Measurements from ENCODE around the gene GFI1B.
"Not testable (repeated sequence)": the region's sequence is repeated elsewhere in the genome, so short reads cannot be mapped to it uniquely, and the experiment has no call there.

The GFI1B gene

DNA sequence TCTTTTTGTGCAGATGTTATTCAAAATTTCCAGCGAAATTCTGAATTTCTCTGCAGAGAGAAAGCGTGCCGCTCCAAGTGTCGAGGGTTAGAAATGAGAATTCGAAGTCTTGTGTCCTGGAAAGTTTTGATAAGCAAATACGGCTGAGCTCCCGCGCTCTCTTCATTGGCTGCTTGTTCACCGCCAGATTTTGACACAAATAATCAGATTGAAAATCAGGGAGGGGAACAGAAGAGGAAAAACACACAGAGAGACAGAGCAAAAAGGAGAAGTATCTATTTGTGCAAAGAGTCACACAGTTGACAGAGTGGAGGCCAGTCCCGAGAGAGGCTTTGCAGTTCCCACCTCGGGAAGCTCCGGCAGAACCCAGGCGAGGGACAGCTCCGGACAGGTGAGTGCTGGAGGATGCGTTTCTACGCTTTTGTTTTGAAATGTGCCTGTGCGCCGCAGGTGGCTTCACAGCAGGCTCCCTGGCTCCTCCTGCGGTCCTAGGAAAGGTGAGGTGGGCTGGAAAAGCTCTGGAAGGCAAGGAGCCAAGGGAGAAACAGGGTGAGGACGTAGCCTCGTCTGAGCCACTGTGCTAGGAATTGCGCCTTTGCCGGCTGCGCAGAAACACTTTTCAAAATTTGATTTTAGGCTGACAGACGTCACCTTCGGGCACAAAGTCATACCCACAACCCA, at the start of gene GFI1B:
GFI1B (plus strand) TSS at position 244 of the 681 bp plus-strand sequence. CDS start 7,985 bp downstream, outside the sequence.
- peak; percentile 96 for DNase-seq

DNA sequence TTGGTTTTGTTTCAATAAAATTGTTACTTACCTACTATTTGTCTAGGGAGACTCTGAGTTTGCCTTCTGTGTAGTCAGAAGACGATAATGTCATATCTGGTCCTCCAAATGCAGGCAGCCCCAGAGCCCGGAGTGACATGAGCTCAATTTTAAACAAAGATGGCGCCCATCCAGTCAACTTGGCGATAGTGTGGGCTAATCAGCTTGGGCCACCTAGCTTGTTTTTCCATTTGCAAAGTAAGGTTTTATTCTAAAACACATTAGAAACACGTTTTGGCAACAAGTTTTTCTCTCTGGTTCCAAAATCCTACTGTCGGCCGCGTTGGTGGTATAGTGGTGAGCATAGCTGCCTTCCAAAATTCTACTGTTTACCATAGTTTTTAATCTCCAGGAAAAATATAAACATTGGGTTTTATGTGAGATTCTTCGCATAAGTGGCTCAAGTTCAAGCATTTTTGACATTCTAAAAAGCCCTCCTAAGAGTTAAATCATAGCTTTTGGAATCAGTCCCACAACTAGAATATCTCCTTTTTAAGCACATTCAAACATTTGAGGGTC, 47.2 kb upstream of the GFI1B start:
- DNase-seq = no peak

DNA sequence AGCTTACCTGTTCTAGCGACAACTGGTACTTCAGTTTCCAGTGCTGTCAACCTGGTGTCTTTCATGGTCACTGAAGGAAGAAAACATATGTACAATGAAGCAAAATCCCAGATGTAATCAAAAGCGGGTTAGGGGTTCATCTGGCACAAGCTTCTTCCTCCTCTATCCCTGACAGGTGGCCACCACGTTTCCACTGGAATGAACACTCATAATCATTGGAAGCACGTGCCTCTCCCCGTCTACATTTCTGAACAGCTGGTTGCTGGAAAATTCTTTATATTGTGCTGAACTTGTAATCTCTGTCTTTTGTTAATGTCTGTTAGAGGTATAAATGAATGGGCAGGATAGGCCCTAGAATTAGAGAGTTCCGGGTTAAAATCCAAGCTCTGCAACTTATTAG, 43.5 kb upstream of the GFI1B start:
- DNase-seq = no peak

DNA sequence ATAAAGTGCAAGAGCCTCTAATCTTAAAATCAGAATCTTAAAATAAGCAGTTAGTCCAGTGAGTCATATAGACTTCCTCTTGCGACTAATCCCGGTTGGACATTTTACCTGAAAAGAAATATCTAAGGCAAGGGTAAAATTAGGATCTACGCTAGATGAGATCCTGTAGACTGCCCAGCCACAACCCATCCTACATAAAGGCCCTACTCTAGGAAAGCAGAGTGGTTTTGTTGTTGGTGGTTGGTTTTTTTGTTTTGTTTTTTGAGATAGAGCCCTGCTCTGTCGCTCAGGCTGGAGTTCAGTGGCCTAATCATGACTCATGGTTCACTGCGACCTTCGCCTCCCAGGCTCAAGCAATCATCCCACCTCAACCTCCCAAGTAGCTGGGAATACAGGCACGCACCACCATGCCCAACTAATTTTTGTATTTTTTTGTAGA, 41.0 kb upstream of the GFI1B start:
- no peak for DNase-seq

DNA sequence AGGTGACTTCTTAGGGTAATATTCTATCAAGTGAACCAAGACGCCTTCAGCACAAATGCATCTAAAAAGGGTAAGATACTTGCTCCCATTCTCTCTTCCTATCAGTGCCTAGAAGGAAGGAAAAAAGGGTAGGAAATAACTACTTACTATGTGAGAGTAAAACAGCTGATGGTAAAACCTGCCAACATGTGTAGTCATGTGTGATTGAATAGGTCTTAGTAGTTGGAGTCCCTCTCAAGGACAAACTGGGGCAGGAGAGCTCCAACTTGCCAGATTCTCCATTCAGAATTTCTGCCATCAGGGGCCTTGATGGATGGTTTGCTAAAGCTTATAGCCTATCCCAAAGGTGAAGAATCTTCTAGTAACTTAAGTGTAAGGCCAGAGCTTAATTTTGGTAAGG, 39.3 kb upstream of the GFI1B start:
- DNase-seq = no peak

DNA sequence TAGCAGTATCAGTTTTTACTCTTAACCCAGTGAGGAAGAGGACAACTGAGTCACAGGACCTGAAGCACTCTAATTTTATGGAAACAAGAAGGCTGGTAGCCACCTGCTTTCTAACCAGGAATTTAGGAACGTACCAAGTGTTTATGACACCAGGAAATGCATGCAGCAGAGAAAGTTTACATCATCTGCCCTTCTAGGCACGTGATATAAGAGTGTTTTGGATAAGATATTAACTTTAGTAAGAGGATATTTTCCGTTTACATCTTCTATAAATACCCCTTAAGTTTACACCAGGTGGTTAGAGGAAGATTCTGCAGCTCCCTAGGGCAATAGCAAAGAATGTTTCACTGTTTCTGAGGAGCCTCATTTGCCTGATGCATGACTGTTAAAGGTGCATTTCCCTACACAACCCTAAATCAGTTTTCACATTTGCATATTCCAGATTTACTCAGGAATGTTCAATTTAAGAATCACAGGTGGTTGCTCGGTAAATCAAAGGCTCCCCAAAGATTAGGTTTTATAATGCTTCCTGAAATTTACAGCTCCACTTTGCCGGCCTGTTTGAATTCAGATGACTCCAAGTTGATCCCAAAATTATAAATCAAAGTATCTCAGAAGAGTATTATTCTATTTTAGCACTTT, 35.8 kb upstream of the GFI1B start:
- DNase-seq = peak; percentile 23

DNA sequence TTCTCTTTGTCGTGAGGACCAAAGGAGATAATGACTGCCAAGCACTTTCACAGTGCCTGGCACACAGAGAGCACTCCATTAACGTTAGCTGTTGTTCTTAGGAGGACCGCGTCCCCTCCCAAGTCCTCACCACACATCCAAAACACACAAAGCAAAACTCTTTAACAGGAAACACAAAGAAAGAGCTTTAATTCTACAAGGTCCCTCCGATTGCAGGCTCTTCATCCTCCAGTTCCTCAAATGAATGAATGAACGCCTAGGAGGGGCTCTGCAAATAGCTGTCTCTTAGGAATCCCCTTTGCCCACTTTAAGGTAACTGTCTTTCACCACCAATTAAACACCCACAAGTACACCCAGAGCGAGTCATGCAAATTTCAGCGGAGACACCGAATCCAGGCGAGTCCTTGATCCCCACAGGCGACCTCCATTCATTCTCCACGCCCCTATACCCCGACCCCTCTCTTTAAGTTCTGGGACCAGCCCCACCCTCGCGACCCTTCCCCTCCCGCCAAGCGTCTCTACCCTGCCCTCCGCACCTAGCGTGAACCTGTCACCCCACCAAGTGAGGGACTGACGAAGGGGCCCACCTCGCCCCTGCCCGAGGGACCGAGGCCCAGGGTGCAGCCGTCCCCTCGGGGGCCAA, 34.7 kb upstream of the GFI1B start:
- DNase-seq = peak; percentile 25

DNA sequence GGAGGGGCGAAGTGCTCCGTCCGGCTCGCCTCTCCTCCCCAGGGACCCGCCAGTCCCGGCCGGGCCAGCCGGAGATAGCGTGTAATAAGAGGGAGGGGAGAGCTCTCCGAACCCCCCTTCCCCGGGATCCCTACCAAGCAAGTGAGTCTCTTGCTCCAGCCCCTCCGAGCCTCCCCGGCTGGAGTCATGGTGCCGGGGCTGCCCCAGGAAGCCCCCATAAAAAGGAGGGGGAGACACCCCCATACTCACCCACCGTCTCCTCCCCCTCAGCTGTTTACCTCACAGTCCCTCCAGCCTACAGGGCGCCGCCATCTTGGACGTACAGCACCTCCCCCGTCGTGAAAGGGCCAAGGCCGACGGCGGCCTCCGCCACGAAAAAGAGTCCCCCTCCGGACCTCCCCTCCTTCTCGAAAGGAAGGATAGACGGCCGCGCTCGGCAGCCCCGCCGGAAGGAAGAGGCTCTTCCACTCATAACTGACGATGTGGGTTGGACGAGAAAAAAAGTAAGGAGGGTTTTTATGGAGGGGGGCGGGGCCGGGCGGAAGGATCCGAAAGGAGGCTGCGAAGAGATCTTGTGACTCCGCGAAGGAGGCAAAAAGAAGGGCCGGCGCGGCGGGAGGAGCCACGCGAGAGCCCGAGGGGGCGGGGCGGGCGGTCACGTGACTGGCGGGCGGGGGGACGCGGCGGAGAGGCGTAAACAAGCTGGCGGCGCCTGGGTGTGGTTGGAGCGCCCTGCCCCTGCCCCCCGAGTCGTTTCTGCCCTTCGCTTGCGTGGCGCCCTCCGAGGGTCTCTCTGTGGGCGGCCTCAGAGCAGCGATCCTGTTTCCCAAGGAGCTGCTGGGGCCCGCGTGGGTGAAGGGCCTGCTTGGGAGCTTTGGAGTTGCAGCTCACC, 34.0 kb upstream of the GFI1B start, which contains the start of gene TSC1:
TSC1 (minus strand) TSS at position 323 of the 892 bp plus-strand sequence. CDS start 15,744 bp downstream, outside the sequence.
- DNase-seq = peak; percentile 95

DNA sequence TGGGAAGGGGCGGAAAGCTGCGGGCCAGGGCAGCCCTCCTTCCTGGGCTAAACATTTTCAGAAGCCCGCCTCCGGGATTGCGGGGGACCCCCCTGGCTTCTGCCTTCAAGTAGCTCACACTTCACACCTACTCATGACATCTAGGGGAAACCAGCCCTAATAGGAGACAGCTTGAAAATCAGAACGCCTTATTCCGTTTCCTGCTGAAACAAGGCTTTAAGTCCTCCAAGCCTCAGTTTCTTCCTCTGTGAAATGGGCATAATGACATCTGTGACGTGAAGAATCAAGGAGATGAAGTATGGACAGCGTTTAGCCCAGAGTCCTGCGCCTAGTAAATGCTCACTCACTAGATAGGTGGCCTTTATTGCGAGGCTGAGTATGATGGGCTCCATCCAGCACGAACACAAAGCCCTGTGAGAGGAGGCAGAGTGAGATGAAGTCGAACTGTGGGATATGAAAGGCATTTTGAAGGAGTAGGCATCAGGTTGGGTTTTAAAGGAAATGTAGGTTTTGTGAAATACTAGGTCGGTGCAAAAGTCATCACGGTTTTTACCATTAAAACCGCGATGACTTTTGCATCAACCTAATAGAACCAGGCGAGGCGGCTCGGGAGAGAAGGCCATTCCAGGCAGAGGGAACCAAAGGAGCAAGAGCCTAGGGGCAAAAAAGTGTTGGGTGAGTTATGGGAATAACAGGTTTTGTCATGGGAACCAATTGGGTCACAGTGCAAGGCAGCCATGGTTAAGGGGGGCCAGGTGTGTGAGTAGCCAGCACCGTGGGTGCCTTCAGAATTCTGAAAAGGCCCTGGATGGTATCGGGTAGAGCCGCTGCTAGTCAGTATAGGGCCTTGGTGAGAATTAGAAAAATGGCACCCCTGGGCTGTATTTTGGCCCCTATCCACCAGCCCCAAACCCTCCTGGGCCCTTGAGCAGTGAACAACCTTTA, 33.0 kb upstream of the GFI1B start:
- no peak for DNase-seq

DNA sequence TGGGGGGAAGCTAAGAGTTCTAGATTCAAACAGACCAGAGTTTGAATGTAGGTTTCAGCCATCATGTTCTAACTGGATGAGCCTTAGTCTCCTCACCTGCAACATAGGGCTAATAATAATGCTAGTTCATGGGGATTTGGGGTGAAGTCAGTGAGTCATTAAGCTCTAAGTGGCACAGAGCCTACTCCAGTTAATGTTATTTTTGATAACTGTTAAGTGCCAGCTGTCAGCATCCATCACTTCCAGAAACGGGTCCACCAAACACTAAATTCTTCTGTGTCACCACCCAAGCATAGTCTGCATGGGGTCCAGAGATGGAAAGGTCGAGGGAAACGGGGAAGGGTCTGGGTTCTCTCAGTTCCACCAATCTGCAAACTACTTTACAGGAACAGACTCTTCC, 32.3 kb upstream of the GFI1B start:
- DNase-seq = no peak

DNA sequence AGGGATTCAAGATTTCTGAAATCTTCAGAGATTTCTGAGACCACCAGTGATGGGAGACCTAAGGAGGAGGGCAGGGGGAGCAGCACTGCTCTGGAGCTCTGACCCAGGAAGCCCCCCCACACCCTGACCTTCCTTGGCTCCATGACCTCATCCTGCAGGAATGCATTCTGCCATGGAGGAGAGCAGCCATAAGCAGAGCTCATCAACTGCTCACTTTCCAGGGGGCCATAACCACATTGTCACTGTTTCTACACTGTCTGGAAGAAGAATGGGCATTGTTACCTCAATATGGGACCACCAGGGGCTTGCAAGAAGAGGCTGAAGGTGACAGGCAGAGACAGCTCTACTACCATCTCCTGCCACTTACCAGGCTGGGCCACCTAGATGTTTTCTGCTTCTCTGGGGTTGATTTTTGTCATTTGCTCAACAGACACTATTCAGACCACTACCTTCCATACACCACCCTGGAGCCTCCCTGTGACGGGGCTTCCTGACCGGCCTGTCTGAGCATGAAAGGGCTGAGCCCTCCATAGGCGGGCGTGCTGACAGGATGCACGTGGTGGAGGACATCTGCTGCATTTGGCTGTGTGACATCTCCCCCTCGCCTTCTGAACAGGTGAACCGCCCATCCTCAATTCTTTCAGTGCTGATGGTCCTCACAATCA, 31.7 kb upstream of the GFI1B start:
- DNase-seq = no peak

DNA sequence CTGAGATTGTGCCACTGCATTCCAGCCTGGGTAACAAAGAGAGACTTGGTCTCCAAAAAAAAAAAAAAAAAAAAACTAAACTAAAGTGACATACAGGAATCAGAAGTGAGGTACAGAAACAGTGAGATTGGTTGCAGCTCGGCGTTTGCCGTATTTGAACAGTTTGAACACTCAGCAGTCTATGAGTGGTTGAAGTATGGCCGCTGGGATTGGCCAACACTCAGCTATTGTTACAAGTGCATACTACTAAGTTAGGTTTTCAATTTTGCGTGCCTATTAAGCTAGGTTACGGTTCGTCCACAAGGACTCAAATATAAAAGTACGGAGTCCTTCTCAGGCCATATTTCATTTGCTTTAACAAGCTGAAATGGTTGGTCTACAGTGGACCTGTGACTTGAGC, 30.7 kb upstream of the GFI1B start:
- DNase-seq = no peak

DNA sequence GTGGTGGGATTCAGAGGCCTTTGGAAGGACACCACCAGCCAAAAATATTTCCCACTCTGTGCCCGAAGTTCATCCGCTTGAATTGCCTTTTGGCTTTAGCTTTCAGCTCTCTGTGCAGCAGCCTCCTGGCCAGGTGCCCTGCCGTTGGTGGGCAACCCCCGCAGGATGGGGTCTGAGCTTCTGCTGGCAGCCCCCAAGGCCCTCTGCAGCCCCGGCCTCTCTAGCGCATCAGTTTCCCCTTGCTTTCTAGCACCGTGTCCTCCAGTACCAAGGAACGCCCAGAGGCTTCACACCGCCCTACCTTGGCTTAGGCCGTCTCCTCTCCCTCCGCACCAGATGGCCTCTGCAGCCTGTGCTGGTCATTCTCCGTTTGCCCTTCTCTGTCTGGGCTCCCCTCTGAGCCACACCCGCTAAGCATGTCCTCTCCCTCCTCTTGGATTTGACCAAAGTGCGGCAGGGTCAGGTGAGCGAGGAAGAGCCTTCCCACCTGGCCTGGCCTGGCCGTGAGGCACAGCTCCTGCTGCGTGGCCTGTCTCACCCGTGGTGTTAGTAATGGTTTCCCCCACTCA, 29.9 kb upstream of the GFI1B start:
- no peak for DNase-seq

DNA sequence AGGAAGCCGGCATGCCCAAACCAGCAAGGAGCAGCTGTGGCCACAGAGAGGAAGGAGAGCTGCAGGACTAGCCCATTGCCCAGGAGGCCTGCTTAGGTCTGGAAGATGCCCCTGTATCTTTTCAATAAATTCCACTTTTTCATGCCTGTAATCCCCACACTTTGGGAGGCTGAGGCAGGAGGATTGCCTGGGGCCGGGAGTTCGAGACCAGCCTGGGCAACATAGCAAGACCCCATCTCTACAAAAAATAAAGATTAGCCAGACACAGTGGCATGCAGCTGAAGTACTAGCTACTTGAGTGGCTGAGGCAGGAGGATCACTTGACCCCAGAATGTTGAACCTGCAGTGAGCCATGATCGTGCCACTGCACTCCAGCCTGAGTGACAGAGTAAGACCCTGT, 28.8 kb upstream of the GFI1B start:
- DNase-seq = no peak

DNA sequence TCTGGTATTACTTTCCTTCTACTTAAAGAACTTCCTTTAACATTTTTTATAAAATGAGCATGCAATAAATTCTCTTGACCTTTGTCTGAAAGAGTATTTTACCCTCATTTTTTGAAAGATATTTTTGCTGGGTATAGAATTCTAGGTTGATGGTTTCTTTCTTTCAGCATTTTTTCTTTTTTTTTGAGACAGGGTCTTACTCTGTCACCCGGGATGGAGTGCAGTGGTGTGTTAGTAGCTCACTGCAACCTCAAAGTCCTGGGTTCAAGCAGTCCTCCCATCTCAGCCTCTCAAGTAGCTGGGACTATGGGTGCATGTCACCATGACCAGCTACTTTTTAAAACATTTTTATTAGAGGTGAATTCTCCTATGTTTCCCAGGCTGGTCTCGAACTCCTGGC, 23.4 kb upstream of the GFI1B start:
- DNase-seq = no peak

DNA sequence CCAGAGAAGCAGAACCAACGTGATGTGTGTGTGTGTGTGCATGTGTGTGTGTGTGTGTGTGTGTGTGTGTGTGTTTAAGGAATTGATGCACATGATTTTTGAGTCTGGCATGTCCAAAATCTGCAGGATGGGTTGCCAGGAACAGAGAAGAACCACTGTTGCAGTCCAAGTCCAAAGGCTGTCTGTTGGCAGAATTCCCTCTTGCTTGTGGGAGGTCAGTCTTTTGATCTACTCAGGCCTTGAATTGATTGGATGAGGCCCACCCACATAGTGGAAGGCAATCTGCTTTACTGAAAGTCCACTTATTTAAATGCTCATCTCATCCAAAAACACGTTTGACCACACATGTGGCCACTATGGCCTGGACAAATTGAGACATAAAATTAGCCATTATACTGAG, 22.7 kb upstream of the GFI1B start:
- DNase-seq = no peak

DNA sequence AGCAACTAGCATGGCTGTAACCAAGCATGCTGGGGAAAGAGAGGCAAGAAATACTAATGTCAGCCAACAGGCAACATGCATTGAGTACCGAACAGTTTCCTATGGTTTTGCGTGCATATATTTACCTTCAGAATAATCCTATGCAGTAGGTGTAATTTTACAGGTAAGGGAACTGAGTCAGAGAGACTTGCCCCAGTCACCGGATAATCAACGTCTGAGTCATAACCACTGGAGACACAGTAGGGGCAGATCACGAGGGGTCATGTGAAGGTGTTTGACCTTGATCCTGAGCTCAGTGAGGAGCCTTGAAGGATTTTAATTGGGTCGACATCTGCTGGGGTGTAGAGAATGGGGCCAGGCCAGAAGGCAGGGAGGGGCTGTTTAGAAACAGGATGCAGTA, 20.7 kb upstream of the GFI1B start:
- no peak for DNase-seq

DNA sequence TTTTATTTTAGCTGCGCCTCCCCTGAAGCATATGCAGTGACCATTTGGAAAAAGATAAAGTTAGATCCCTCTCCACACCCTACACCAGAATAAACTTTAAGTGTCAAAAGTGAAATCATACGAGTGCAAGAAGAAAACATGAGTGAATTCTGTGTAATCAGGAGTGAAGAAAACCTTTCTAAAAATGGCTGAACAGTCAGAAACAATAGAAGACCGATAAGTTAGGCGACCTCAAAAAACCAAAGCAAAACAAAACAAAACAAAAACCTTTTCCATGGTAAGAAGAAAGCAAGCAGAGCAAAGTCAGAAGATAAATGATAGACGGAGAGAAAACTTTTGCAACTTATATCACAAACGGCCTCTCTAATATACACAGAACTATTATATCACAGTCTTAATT, 17.5 kb upstream of the GFI1B start:
- DNase-seq = no peak

DNA sequence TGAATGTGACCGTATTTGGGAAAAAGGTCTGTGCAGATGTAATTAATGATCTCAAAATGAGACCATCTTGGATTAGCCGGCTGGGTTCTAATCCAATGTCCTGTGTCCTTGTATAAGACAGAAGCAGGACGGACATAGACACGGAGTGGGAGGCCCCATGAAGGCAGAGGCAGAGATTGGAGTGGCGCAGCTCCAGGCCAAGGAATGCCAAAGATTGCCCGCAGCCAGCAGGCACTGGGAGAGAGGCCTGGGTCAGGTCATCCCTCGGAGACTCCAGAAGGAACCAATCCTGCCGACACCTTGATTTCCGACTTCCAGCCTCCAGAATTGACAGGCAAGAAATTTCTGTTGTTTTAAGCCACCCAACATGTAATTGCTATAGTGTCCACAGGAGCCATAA, 13.0 kb upstream of the GFI1B start:
- DNase-seq = no peak

DNA sequence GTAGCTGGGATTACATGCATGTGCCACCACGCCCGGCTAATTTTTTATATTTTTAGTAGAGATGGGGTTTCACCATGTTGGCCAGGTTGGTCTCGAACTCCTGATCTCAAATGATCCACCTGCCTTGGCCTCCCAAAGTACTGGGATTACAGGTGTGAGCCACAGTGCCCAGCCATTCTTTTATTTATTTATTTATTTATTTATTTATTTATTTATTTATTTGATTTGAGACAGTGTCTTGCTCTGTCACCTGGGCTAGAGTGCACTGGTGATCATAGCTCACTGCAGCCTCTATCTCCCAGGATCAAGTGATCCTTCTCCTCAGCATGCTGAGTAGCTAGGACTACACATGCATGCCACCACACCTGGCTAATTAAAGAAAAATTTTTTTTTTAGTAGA, 10.6 kb upstream of the GFI1B start:
- not testable (repeated sequence) for DNase-seq

DNA sequence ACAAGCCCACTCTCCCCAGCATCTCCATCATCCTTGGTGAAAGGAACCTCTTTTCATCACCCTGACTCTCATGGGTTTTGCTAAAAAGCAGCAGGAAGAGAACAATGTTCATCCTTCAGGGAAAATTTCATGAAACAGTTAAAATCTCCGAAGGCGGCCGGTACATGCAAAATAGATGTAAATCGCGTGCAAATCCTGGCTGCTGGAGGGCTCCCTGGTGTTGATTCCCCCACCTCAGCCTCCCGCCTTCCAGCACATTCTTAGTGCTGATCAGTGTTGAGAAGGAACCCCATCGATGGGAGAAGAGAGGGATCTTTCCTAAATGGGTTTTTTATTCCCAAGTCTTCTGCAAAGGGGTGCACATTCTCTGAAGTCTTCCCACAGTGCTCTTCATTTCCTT, 8.7 kb upstream of the GFI1B start:
- DNase-seq = no peak
